ENCODE results near the gene SMG9. TPM values are rescaled to one million over a fixed set of nuclear protein-coding genes. Genes with fewer than 3 reads are reported as not detected.
A peak's percentile ranks its signal among the peaks of the same experiment; 100 is the strongest.

The SMG9 gene
- polyA plus RNA-seq, 3 donors = 1.3 to 26.1 (median 2.4) TPM

GRCh38 chr19:43752287-43752875, 2.4 kb downstream of the SMG9 start:
- H3K36me3 ChIP-seq (replicated peaks in 1 of 2; ENCODE audit: control insufficient read depth in 1 of 2, insufficient read depth in 2 of 2, low read length in 2 of 2) = peaks cover 42 to 49% of the 10 kb centered on the region in 2 donors
- peaks cover 0 to 2% (median 0%) of the 10 kb centered on the region in 7 donors for H3K9me3 Mint-ChIP-seq
- no peaks in the 10 kb centered on the region for H3K27me3 ChIP-seq (ENCODE audit: control insufficient read depth in 2 of 2, insufficient read depth in 2 of 2, low read length in 2 of 2)
- no peak overlapping the region for H3K4me3 Mint-ChIP-seq
- no peak overlapping the region for H3K9ac ChIP-seq (ENCODE audit: insufficient read depth, low read length, poor library complexity, severe bottlenecking)
- 89% methylated on average over 2 of the region's 6 CpGs for WGBS (ENCODE audit: insufficient coverage)
- no peak overlapping the region for H3K4me2 ChIP-seq (replicated peaks; ENCODE audit: extremely low read depth, low read length, poor library complexity, severe bottlenecking)
- peaks cover 24% of the 10 kb centered on the region for H4K20me1 ChIP-seq (ENCODE audit: insufficient read depth, low read length)
- H3K27me3 Mint-ChIP-seq (ENCODE audit: low read depth in 3 of 3) = peaks cover 0 to 2% (median 0%) of the 10 kb centered on the region in 3 donors
- H3K27ac Mint-ChIP-seq = peak overlapping the region in 4 of 7 donors; percentile 26 to 99 (median 92)
- peaks cover 38 to 43% of the 10 kb centered on the region in 2 donors for H3K4me1 ChIP-seq (ENCODE audit: control insufficient read depth in 1 of 2, insufficient read depth in 2 of 2, low read length in 2 of 2)
- no peaks in the 10 kb centered on the region for H3K9me3 ChIP-seq (replicated peaks in 1 of 2; ENCODE audit: control insufficient read depth in 1 of 2, insufficient read depth in 1 of 2, low read length in 2 of 2)
- H3K27ac ChIP-seq (ENCODE audit: low read depth in 1 of 2, low read length in 2 of 2) = peak overlapping the region in 1 of 2 donors; percentile 45
- H3K4me3 ChIP-seq (replicated peaks in 1 of 3; ENCODE audit: low read depth in 2 of 3, low read length in 3 of 3) = no peak overlapping the region
- H3K4me1 Mint-ChIP-seq = peaks cover 49% of the 10 kb centered on the region
- intact Hi-C loops (cut with micrococcal nuclease) = no loop called here
- peaks cover 42 to 50% of the 10 kb centered on the region in 2 donors for H3K36me3 Mint-ChIP-seq
- DNase-seq = no peak
- H3K79me2 ChIP-seq (ENCODE audit: insufficient read depth, low read length) = peaks cover 73% of the 10 kb centered on the region
- no peak overlapping the region for H2AFZ ChIP-seq (ENCODE audit: insufficient read depth, low read depth, low read length, poor library complexity, severe bottlenecking)
- TF ChIP-seq, protein P1, sequence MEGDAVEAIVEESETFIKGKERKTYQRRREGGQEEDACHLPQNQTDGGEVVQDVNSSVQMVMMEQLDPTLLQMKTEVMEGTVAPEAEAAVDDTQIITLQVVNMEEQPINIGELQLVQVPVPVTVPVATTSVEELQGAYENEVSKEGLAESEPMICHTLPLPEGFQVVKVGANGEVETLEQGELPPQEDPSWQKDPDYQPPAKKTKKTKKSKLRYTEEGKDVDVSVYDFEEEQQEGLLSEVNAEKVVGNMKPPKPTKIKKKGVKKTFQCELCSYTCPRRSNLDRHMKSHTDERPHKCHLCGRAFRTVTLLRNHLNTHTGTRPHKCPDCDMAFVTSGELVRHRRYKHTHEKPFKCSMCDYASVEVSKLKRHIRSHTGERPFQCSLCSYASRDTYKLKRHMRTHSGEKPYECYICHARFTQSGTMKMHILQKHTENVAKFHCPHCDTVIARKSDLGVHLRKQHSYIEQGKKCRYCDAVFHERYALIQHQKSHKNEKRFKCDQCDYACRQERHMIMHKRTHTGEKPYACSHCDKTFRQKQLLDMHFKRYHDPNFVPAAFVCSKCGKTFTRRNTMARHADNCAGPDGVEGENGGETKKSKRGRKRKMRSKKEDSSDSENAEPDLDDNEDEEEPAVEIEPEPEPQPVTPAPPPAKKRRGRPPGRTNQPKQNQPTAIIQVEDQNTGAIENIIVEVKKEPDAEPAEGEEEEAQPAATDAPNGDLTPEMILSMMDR (IDR thresholded peaks at IDR 0.05) = no peak

GRCh38 chr19:43751466-43752220, 3.1 kb downstream of the SMG9 start:
- peak in 1 of 3 donors; percentile 33 for DNase-seq
- peaks cover 24% of the 10 kb centered on the region for H4K20me1 ChIP-seq (ENCODE audit: insufficient read depth, low read length)
- no peaks in the 10 kb centered on the region for H3K9me3 ChIP-seq (replicated peaks in 1 of 2; ENCODE audit: control insufficient read depth in 1 of 2, insufficient read depth in 1 of 2, low read length in 2 of 2)
- peaks cover 0 to 2% (median 0%) of the 10 kb centered on the region in 7 donors for H3K9me3 Mint-ChIP-seq
- intact Hi-C loops (cut with micrococcal nuclease) = no loop called here
- peaks cover 49 to 56% of the 10 kb centered on the region in 2 donors for H3K36me3 ChIP-seq (replicated peaks in 1 of 2; ENCODE audit: control insufficient read depth in 1 of 2, insufficient read depth in 2 of 2, low read length in 2 of 2)
- H3K27ac ChIP-seq (ENCODE audit: low read depth in 1 of 2, low read length in 2 of 2) = peak overlapping the region in 1 of 2 donors; percentile 45
- peaks cover 72% of the 10 kb centered on the region for H3K79me2 ChIP-seq (ENCODE audit: insufficient read depth, low read length)
- peak overlapping the region in 3 of 7 donors; percentile 41 to 60 (median 43) for H3K27ac Mint-ChIP-seq
- no peak overlapping the region for H3K9ac ChIP-seq (ENCODE audit: insufficient read depth, low read length, poor library complexity, severe bottlenecking)
- peaks cover 0 to 2% (median 0%) of the 10 kb centered on the region in 3 donors for H3K27me3 Mint-ChIP-seq (ENCODE audit: low read depth in 3 of 3)
- no peak overlapping the region for H3K4me3 Mint-ChIP-seq
- TF ChIP-seq, protein P1 (IDR thresholded peaks at IDR 0.05) = no peak
- H3K4me3 ChIP-seq (replicated peaks in 1 of 3; ENCODE audit: low read depth in 2 of 3, low read length in 3 of 3) = no peak overlapping the region
- no peak overlapping the region for H3K4me2 ChIP-seq (replicated peaks; ENCODE audit: extremely low read depth, low read length, poor library complexity, severe bottlenecking)
- H3K36me3 Mint-ChIP-seq = peaks cover 49 to 57% of the 10 kb centered on the region in 2 donors
- no peaks in the 10 kb centered on the region for H3K27me3 ChIP-seq (ENCODE audit: control insufficient read depth in 2 of 2, insufficient read depth in 2 of 2, low read length in 2 of 2)
- no peak overlapping the region for H2AFZ ChIP-seq (ENCODE audit: insufficient read depth, low read depth, low read length, poor library complexity, severe bottlenecking)
- peaks cover 41% of the 10 kb centered on the region for H3K4me1 Mint-ChIP-seq
- peaks cover 31 to 36% of the 10 kb centered on the region in 2 donors for H3K4me1 ChIP-seq (ENCODE audit: control insufficient read depth in 1 of 2, insufficient read depth in 2 of 2, low read length in 2 of 2)
- WGBS (ENCODE audit: insufficient coverage) = no CpG with 5 or more reads among the region's 4 CpGs

All from CD14-positive monocyte (primary cell).